HG02981 (cell line): ENCODE data around the gene ABLIM2.

Experiments used
- ATAC-seq: cut with Tn5 transposase; IDR thresholded peaks from one replicate; pipeline ENCODE4 v1.9.1; 2021; ENCODE audit warnings: mild to moderate bottlenecking, moderate library complexity; ENCODE audit not compliant: unreplicated experiment

ABLIM2 gene

DNA sequence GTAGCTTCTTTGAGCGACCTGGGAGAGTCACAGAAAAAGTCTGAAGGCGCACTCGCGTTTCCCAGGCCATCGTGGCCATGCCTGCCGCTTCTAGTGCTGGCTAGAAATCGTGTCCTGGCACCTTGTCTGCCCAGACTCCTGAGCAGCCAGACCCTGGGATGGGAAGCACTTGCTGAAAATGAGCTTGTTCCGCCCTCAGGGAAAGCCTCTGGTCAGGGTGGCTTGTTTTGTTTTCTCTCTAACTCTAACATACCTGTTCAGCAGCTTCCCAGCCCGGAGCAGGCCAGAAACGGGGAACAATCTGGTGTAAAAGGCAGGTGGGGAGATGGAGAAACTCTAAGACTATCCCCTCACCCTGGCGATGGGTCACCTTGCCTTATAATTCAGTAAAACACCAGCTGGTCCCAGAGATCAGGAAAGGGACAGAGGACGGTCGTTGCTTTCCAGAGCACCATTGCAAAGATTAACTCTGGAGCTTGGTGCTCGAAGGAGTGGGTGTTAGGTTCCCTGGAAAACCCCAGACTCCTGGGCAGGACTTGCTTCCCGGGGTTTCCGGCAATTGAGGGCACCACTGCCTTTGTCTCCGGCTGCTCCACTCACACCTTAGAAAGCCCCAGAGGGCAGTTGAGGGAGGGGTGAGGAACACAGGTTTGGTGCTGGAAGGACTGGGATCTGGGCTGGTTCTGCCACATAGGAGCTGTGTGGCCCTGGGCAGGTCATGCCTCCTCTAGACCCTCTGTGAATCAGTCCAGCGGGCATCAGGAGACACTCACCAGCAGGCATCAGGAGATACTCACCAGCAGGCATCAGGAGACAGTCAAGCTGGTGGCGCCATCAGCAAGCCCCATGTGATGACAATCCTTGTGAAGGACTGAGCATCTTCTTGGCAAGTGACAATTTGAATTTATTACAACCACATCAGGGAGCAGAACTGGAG lies 36.0 kb upstream of the ABLIM2 start:
- ATAC-seq, result no peak

DNA sequence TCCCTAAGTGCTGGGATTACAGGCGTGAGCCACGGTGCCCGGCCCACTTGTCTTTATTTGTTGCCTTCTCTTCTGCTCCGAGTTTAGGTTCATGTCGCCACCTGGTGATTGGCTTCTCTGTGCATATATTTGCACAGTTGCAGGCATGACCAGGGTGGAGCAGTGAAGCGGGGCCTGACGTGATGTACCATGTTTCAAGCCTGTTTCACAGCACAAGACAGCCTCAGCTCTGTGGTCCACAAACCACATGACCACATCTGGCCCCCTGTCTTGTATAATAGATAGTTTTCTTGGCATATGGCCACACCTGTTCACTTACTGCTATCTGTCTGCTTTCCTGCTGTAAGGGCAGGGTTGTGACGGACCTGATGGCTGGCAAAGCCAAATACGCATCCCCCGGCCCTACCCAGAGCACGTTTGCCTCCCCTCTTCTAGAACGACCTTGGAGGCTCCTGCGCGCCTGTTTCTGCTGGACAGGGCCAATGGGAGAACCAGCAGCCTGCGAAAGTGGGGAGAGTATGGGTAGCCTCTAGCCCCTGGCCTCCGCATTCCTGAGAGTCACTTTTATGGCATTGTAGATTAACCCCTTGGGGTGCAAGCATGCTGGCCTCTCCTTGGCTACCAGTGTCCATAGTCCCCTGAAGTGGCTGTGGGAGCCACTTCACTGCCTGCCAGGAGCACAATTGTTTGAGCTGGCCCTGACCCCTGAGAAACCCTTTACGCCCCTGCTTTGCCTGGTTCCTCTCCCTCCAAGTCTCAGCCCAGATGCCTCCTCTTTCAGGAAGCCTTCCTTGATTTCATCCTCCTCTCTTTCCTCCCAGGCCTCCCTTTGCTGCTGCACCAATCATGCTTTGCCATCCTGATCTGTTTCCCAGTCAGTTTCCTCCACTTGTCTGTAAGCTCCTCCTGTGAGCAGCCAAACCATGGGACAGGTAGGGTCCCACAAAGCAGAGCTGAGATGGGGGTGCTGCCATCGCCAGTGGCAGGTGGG lies 34.4 kb upstream of the ABLIM2 start:
- peak; percentile 91 for ATAC-seq

DNA sequence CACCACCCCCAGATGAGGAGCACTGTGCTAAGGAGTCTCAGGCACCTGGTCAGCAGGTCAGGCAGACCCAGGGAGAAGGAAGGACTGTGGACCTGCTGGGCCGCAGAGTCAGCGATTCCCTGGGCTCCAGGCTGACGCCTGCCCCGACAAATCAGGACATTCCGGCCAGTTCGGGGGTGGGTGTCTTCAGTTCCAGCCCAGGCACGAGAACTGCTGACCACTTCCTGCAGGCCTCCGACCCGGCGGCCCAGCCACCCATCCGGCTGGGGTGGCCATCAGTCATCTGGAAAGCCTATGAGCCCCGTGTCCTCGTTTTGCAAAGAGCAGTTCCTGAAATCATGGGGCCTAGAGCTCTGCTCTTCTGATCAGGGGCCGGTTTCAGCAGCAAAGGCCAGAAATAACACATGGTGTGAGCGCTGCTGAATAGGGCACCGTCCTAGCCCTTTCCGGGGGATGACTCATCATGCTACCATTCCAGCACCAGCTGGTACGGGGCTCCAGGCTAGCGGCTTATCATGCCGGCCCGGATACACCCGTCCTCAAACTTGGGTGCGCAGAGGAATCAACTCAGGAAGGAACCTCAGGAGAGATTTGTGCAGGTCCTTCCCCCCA lies 32.6 kb upstream of the ABLIM2 start:
- peak; percentile 22 for ATAC-seq

DNA sequence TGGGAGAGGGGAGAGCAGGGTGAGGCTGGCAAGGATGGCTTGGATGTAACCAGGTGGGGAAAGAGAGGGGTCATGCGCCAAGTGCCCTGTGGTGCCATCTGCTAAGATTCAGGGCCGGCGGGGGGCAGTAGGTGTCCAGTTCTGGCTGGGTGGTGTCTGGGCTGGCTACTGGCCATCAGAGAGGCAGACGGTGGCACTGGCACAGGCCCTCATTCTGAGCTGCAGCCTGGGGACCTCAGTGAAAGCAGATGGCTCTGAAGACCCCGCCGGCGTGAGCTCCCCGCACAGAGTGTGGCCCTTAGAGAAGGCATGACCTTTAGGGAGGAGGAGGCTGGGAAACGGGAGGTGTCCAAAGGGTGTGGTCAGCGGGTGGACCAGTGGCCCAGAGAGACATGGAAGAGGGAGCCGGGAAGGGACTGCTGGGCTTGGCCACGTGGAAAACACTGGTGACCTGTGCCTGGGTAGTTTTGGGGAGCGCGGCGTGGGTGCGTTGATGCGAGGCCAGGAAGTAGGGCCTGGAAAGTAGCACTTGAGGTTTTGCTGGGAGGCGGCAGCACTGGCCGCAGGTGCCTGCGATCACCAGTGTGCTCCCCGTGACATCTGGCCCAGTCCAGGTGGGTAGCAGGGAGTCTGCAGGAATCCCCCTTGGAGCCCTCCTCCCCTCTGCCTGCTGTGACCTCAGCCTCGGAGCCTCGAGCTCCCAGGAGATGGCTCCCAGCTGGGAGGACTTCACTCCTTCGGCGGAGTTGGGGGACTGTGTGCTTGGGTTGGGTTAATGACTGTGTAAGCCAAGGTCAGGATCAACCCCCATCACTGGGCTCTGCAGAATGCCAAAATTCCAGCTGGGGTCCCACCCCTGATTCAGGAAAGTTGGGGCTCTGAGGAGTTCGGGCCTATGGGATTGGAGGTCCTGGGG lies 31.2 kb upstream of the ABLIM2 start:
- no peak for ATAC-seq

DNA sequence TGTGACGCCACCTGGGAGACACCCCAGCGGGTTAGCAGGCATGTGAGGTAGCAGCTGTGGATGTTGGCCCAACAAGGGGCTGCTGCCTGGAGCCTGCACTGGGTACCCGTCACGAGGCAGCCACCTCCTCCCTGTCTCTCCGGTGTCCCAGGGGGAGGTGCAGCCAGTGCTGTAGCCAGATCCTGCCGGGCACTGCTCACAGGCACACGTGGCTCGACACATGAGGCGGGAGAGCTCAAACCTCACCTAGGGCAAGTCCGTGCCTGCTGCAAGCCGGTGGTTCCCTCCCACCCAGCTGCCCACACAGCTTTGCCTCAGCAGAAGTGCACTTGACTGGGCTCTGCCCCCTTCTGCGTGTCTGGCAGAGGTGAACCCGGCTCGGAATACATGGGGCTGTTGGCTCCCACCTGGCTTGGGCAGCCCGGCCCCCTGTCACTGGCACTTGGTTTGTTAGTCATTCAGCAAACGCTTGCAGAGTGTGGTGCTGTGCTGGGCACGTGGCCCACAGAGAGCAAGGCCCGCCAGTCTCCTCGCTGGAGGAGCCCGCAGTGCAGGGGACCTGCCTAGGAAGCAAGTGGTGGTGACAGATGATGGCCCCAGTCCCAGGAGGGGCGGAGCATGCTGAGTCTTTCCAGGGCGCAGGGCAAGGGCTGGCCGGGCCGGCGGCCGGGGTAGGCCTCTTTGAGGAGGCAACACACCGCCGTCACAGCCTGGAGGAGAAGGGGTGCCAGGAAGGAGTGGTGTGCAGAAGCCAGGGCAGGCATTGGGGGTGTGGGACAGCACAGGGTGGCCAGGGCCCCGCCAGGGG lies 30.3 kb upstream of the ABLIM2 start:
- ATAC-seq, result no peak

DNA sequence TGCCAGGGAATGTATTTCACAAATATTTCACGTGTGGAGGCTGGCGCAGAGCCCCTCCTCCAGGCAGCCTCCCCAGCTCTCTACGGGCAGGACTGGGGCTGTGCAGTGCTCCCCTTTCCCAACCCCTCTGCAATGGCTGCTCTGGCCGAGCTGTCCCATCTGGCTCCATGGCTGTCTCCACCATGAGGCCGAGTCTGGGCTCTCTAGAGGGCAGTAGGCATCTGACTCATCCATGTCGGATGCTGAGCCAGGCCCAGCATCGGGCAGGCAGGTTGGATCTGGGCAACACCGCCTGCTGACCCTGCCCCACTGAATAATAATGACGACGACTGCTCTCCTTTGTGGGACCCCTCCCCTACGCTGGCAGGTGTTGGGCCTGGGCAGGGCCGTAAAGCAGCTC lies 29.5 kb upstream of the ABLIM2 start:
- no peak for ATAC-seq

DNA sequence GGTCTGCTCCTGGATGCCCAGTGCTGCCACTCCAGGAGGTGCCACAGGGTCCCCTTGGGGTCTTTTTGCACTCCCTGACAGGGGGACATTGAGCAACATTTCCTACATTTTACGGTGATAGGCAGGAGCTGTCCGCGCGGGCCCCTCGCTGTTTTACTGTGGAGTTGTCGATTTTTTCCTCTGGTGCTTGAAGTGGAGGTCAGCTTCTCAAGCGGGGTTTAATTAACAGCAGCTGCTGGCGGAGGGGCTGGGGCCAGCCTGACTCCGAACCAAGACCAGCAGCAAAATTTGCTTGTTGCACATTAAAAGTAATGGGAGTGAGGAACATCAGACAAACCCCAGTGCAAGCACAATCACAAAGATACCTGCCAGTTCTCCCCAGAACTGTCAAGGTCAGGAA lies 27.3 kb upstream of the ABLIM2 start:
- no peak for ATAC-seq

DNA sequence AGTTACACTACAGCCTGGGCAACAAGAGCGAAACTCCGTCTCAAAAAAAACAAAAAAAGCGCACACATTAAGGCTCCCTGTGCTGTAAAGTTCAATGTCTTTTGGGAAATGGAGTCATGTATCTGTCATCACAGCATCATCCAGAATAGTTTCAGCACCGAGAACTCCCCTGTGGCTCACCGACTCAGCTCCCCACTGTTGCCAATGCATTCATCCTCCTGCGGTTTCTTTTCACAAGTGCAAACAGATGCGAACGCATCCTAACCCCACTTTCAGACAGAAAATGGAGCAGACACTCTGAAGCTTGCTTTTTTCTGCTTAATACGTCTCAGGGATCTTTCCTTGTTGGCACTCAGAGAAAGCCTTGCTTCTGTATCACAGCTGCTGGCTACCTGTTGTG lies 26.7 kb upstream of the ABLIM2 start:
- ATAC-seq, result no peak

DNA sequence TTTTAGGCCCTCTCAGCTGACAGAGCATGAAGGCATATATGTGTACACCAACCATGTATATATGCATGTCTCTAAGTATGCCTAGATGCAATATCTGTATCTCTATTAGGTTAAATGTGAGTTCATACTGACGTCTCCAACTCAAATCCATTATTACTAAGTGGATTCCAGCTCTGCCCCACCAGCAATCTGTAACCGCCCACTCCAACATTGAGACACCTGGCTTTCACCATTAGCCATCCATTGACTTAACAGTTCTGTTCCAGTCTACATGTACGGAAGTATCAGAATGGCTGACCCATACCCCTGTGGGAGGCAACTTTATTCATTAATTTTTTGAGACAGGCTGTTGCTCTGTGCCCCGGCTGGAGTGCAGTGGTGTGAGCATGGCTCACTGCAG lies 25.4 kb upstream of the ABLIM2 start:
- no peak for ATAC-seq

DNA sequence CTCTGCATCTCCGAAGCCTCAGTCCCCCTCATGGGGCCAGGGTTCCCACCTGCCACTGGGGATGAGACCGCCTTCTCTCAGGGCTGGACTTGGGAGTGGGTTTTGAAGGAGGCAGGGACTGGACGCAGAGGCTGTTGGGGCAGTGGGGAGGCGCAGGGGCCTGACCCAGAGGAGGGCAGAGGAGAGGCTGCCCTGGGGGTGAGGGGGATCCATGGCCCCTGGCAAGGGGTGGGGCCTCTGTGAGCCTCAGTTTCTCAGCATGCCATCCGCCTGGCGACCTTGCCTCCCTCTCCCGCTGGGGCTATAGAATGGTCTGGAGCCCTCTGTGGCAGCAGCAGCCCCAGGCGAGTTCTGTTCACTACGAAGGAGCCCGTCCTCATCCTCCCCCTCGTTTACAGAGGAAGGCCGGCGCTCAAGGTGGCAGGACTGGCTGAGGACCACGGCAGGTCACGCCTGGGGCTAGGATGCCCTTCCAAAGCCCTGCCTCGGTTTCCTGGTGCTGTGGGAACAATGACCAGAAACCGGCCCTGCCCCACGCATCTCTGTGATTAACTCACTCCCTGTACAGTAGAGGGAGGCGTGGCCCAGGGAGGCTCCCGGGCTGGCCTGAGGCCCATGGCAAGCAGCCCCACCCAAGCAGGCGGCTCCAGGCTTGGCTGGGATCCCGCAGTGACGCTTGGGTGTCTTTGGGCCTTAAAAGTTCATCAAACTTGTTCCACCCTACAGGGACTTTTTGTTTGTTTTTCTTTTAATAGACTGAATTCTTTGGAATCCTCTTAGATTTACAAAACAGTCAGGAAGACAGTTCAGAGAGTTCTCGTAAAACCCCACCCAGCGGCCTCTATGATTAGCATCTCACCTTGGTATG lies 24.5 kb upstream of the ABLIM2 start:
- no peak for ATAC-seq

DNA sequence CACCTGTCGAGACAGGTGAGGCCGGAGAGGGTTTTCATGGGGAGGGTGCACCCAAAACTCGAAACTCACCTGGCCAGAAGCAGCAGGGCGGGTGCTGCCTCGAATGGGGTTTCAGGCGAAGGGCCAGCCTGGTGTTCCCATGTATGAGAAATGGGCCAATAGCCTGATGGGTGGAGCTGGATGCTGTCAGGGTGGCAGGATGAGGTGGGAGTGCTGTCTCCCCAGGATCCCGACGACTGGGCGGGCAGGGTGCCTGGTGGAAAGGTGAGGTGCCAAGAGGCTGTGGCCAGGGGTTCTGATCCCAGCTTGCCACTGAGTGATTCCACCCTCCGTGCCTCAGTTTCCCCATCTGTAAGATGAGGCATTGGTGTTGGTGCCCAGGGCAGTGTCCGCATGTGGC lies 23.7 kb upstream of the ABLIM2 start:
- ATAC-seq, result no peak

DNA sequence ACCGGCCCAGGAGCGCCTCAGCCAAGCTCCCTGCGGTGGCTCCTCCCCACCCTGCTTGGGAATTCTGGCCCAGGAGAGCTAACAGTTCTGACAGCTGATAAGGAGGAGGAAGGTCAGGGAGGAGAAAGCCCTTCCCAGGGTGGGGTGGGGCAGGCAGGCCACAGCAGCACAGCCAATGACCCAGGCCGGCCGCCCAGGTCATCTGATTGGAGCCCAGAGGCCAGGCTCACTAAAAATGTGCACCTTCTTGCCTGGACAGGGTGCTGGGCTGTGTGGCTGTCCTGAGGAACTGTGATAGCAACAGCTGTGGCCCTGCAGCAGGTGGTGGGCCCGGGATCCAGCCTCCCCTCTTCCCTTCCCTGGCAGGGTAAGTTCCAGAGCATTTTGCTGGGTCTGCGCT lies 23.2 kb upstream of the ABLIM2 start:
- no peak for ATAC-seq

DNA sequence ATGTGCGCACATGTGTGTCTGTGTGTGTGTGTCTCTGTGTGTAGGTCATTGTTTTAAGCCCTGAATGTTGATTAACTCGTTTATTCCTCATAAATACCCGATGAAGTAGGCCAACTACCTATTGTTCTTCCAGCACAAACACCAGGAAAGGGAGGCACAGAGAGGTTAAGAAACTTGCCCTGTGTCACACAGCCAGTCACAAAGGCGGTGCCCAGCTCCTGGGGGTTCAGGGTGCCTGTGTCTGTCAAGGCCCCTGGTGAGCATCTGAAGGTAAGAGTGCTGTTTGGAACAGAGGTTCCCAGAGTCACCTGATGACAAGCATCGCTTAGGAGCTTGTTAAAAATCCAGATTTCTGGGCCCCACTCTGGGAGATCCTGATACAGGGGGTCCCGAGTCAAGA lies 22.5 kb upstream of the ABLIM2 start:
- ATAC-seq, result no peak

DNA sequence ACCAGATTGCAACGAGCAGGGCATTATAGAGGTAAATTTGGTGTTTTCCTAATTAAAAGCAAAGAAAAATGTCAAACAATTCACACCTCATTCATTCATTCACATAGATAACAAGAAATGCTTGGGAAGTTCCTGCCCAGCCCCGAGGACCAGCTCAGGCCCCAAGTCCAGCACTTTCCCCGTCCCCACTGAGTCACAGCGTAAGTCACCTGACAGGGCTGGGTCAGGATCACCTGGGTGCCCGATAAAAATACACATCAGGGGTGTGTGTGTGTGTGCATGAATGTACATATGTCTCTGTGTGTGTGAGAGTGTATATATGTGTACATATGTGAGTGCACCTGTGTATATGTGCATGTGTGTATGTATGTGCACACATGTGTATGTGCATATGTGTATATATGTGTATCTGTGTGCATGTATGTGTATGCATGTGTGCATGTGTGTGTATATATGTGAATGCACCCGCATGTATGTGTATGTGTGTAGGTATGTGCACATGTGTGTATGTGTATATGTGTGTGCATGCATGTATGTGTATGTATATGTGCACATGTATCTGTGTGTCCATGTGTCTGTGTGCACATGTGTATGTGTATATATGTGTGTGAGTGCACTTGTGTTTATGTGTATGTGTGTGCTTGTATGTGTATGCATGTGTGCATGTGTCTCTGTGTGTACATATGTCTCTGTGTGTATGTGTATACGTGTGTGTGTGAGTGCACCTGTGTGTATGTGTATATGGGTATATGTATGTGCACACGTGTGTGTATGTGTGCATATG lies 21.9 kb upstream of the ABLIM2 start:
- no peak for ATAC-seq

DNA sequence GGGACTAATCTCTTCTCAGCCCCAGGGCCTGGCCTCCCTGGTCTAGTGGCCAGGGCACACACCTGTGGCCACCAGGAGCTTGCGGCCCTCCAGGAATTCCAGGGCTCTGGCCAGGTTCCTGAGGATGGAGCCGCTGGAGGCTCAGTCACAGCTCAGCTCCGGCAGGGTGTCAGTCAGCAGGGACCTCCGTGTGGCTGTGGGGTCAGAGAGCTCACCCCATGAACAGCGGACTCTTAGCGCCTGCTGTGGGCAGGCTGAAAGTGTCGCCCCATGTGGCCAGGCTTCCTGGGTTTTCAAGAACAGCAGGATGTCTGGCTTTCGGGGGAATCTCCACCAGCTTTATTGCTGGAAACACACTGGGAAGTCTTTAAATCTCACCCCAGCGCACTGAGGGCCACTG lies 21.2 kb upstream of the ABLIM2 start:
- ATAC-seq, result no peak

DNA sequence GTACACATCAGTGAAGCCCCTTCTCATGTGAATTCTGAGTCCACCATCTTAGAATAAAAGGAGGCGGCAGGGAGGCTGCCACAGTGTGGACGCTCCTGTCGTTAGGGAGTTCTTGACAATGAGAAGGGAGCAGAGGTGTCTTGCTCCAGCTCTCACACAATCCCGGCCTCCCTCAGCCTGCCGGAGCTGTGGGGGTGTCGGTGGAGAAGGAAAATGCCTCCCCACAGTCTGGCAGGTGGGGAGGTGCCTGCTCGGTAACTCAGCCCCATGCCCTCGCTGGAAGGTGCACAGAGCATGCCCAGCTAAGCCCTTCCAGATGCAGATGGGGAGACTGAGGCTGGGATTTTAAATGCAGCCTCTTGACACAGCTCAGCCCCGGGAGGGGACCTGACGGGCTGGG lies 20.5 kb upstream of the ABLIM2 start:
- ATAC-seq, result no peak

DNA sequence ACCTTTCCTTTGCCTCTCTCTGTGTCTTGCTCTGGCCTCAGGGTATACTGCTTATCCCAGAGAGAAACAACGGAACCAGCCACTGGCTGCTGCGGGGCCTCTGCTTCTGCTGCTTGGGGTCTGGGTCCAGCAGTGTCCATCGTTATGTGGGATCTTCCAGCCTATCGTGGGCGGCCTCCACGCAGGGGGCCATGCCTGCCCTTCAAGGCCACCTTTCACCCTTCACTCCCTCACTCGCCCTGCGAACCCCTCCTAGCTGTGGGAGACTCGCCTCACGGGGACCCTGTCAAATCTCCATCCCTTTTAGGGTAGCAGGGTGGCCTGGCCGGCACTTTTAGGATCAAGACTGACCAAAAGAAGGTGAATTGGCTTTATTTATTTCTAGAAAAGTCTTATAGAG lies 19.3 kb upstream of the ABLIM2 start:
- no peak for ATAC-seq

DNA sequence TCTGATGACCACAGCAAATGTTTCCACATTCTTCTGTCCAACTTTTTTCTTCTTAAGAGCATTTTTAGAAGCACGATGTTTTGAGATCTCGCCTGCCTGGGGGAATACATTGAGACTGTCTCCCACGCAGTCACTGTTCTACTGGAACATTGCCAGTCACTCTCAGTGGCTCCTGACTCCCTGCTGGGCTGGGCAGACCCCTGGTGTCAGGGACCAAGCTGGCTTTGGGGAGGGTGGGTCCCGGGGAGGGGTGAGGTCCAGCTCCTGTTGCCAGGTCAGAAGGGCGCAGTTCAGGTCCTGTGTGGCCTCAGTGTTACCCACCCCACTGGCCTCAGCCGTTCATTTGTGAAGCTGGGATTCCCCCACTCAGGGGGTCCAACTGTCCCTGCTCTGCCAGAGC lies 18.9 kb upstream of the ABLIM2 start:
- no peak for ATAC-seq
